GM23338 (cell line): ENCODE data around the gene QRICH1.
"Not testable (repeated sequence)": the region's sequence is repeated elsewhere in the genome, so short reads cannot be mapped to it uniquely, and the experiment has no call there.

Source experiments
- CREB1 ChIP-seq: fragments of 250-450 bp; sonication (Bioruptor Pico); IDR thresholded peaks from 2 replicates; pipeline ENCODE4 v1.5.0; 2020; ENCODE audit warnings: low read depth, mild to moderate bottlenecking, moderate library complexity
- EZH2 ChIP-seq: fragments of 200-600 bp; sonication (generic); IDR thresholded peaks from one replicate; pipeline ENCODE4 v1.8.0; 2017; ENCODE audit warnings: antibody characterized with exemption, mild to moderate bottlenecking, low read depth; ENCODE audit not compliant: unreplicated experiment
- JUNB ChIP-seq: IDR thresholded peaks from one replicate; pipeline ENCODE4 v1.6.1; 2016; ENCODE audit warnings: antibody characterized with exemption; ENCODE audit not compliant: unreplicated experiment
- POLR2AphosphoS5 ChIP-seq: IDR thresholded peaks from 2 replicates; pipeline ENCODE4 v1.6.1; 2016; ENCODE audit warnings: antibody characterized with exemption, low read depth
- TF ChIP-seq, protein P1 (sequence below), 2 experiments: fragments of 200-600 bp in 1 of 2; sonication (generic) in 1 of 2; conservative IDR thresholded peaks; 2 replicates each; pipeline versions ENCODE4 v1.5.1 to v1.6.1; 2016 to 2017; ENCODE audit warnings: antibody characterized with exemption in 2 of 2, low read depth in 2 of 2, mild to moderate bottlenecking in 2 of 2, moderate library complexity in 1 of 2
- TF ChIP-seq, protein P2 (sequence below): IDR thresholded peaks from one replicate; pipeline ENCODE4 v1.6.1; 2018; ENCODE audit warnings: antibody characterized with exemption; ENCODE audit not compliant: unreplicated experiment

DNA sequence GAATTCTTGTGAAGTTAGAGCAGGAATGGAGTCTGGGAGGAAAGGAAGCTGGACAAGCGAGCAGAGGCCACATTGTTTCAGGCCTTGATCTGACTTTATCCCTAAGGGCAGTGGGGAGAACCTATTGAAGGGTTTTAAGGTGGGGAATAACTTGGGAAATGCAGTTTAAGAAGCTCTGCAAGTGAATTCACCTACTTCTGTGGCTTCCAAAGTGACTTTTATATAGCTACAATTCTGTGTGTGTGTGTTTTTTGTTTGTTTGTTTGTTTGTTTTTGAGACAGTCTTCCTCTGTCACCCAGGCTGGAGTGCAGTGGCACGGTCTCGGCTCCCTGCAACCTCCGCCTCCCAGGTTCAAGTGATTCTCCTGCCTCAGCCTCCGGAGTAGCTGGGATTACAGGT lies 85.2 kb downstream of the QRICH1 start:
- TF ChIP-seq, protein P1, sequence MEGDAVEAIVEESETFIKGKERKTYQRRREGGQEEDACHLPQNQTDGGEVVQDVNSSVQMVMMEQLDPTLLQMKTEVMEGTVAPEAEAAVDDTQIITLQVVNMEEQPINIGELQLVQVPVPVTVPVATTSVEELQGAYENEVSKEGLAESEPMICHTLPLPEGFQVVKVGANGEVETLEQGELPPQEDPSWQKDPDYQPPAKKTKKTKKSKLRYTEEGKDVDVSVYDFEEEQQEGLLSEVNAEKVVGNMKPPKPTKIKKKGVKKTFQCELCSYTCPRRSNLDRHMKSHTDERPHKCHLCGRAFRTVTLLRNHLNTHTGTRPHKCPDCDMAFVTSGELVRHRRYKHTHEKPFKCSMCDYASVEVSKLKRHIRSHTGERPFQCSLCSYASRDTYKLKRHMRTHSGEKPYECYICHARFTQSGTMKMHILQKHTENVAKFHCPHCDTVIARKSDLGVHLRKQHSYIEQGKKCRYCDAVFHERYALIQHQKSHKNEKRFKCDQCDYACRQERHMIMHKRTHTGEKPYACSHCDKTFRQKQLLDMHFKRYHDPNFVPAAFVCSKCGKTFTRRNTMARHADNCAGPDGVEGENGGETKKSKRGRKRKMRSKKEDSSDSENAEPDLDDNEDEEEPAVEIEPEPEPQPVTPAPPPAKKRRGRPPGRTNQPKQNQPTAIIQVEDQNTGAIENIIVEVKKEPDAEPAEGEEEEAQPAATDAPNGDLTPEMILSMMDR (conservative IDR thresholded peaks at IDR 0.05; ENCODE audit: low read depth in 2 of 2): not testable (repeated sequence)
- not testable (repeated sequence) for TF ChIP-seq EZH2, POLR2AphosphoS5, JUNB, CREB1
- TF ChIP-seq, protein P2, sequence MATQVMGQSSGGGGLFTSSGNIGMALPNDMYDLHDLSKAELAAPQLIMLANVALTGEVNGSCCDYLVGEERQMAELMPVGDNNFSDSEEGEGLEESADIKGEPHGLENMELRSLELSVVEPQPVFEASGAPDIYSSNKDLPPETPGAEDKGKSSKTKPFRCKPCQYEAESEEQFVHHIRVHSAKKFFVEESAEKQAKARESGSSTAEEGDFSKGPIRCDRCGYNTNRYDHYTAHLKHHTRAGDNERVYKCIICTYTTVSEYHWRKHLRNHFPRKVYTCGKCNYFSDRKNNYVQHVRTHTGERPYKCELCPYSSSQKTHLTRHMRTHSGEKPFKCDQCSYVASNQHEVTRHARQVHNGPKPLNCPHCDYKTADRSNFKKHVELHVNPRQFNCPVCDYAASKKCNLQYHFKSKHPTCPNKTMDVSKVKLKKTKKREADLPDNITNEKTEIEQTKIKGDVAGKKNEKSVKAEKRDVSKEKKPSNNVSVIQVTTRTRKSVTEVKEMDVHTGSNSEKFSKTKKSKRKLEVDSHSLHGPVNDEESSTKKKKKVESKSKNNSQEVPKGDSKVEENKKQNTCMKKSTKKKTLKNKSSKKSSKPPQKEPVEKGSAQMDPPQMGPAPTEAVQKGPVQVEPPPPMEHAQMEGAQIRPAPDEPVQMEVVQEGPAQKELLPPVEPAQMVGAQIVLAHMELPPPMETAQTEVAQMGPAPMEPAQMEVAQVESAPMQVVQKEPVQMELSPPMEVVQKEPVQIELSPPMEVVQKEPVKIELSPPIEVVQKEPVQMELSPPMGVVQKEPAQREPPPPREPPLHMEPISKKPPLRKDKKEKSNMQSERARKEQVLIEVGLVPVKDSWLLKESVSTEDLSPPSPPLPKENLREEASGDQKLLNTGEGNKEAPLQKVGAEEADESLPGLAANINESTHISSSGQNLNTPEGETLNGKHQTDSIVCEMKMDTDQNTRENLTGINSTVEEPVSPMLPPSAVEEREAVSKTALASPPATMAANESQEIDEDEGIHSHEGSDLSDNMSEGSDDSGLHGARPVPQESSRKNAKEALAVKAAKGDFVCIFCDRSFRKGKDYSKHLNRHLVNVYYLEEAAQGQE: not testable (repeated sequence)
